GM23248 (cell line): ENCODE results near the gene TSSK3. TPM values are rescaled to one million over a fixed set of nuclear protein-coding genes. Genes with fewer than 3 reads are reported as not detected.

Experiments used
- DNase-seq: peaks from one replicate; pipeline ENCODE4 v3.0.0-alpha.2; 2015
- H2AFZ ChIP-seq: fragments of 200-600 bp; sonication (generic); 2 replicates; pipeline ENCODE4 v1.6.1; 2016; ENCODE audit warnings: antibody characterized with exemption
- H3F3A ChIP-seq: fragments of 200-600 bp; sonication (generic); 2 replicates; pipeline ENCODE4 v1.6.1; 2016; ENCODE audit warnings: mild to moderate bottlenecking, antibody characterized with exemption, mixed run types; ENCODE audit not compliant: insufficient read depth
- H3K27ac ChIP-seq: fragments of 200-600 bp; sonication (generic); 2 replicates; pipeline ENCODE4 v1.5.1; 2016; ENCODE audit warnings: mild to moderate bottlenecking
- H3K27me3 ChIP-seq: fragments of 200-600 bp; sonication (generic); replicated peaks from 2 replicates; pipeline ENCODE4 v1.6.1; 2016; ENCODE audit warnings: mild to moderate bottlenecking; ENCODE audit not compliant: insufficient read depth
- H3K36me3 ChIP-seq: fragments of 200-600 bp; sonication (generic); 2 replicates; pipeline ENCODE4 v1.6.1; 2016; ENCODE audit warnings: low read depth, mild to moderate bottlenecking
- H3K4me1 ChIP-seq: fragments of 200-600 bp; sonication (generic); 2 replicates; pipeline ENCODE4 v1.6.1; 2016; ENCODE audit warnings: mild to moderate bottlenecking; ENCODE audit not compliant: insufficient read depth
- H3K4me2 ChIP-seq: fragments of 200-600 bp; sonication (generic); one replicate; pipeline ENCODE4 v1.6.1; 2016; ENCODE audit warnings: mild to moderate bottlenecking; ENCODE audit not compliant: unreplicated experiment
- H3K4me3 ChIP-seq: fragments of 200-600 bp; sonication (generic); 2 replicates; pipeline ENCODE4 v1.5.1; 2016; ENCODE audit warnings: mild to moderate bottlenecking
- H3K79me2 ChIP-seq: fragments of 200-600 bp; sonication (generic); 2 replicates; pipeline ENCODE4 v1.6.1; 2016; ENCODE audit warnings: mild to moderate bottlenecking; ENCODE audit not compliant: insufficient read depth
- H3K9ac ChIP-seq: fragments of 200-600 bp; sonication (generic); 2 replicates; pipeline ENCODE4 v1.6.1; 2016; ENCODE audit warnings: mild to moderate bottlenecking
- H3K9me2 ChIP-seq: fragments of 200-600 bp; sonication (generic); 2 replicates; pipeline ENCODE4 v1.6.1; 2016; ENCODE audit warnings: mixed run types, mild to moderate bottlenecking, moderate library complexity; ENCODE audit not compliant: insufficient read depth
- H3K9me3 ChIP-seq: fragments of 200-600 bp; sonication (generic); one replicate; pipeline ENCODE4 v1.6.1; 2017; ENCODE audit warnings: low read depth
- H4K20me1 ChIP-seq: fragments of 200-600 bp; sonication (generic); 2 replicates; pipeline ENCODE4 v1.6.0; 2016; ENCODE audit not compliant: insufficient read depth
- EZH2 ChIP-seq: fragments of 200-600 bp; sonication (generic); IDR thresholded peaks from 2 replicates; pipeline ENCODE4 v1.6.1; 2018; ENCODE audit warnings: antibody characterized with exemption, mild to moderate bottlenecking; ENCODE audit not compliant: insufficient read depth, poor library complexity, severe bottlenecking
- EZH2phosphoT487 ChIP-seq: fragments of 200-600 bp; sonication (generic); IDR thresholded peaks from 2 replicates; pipeline ENCODE4 v1.6.1; 2018; ENCODE audit warnings: antibody characterized with exemption, moderate library complexity, mild to moderate bottlenecking, low read depth; ENCODE audit not compliant: insufficient read depth
- WGBS, 2 experiments: methylation state at CpG; one replicate each; pipeline ENCODE4 v1.1.6; 2015 to 2017; ENCODE audit warnings: low lambda C conversion rate in 2 of 2, low coverage in 1 of 2; ENCODE audit errors: missing lambda C conversion rate in 2 of 2; 5-methylcytosine and 5-hydroxymethylcytosine counted together
- in situ Hi-C: fragments of 300-500 bp; cut with MboI; formaldehyde crosslinking; loops from 2 replicates; pipeline ENCODE4 v1.15.0; 2020
- polyA plus RNA-seq: library from polyadenylated mRNA; unstranded; fragments of >200 nt; fragmentation: Nextera tagmentation; extraction: Ambion mirVana; gene quantifications from 2 replicates; pipeline ENCODE4 v1.2.1, GENCODE V29; 2016
- total RNA-seq: library from RNA; depleted of rRNA; stranded (reverse); fragments of >200 nt; shearing (Covaris generic); gene quantifications from 2 replicates; pipeline ENCODE4 v1.2.3, GENCODE V29; 2014

The TSSK3 gene
- total and polyA plus RNA-seq, 2 experiments from 2014 or later: 0.22 TPM; not detected in 1

- Histone ChIP-seq H3K4me3 (no peak overlapping the region), H4K20me1 (no peaks in the 10 kb centered on the region), H3K9me2 (no peaks in the 10 kb centered on the region), H3K4me1 (peaks cover 10% of the 10 kb centered on the region; the same call in 1 of the 2 replicates), H3K79me2 (no peaks in the 10 kb centered on the region), H3K36me3 (no peaks in the 10 kb centered on the region; the same call in 1 of the 2 replicates), H3K4me2 (no peak overlapping the region), H3K9me3 (no peaks in the 10 kb centered on the region), H3F3A (peaks cover 10% of the 10 kb centered on the region; the same call in 1 of the 2 replicates), H3K9ac (no peak overlapping the region), H3K27me3 (no peaks in the 10 kb centered on the region), H3K27ac (no peak overlapping the region), H2AFZ (no peak overlapping the region)
- DNase-seq: no peak
- no peak for TF ChIP-seq EZH2phosphoT487
- TF ChIP-seq EZH2: no peak
- 94 to 98% methylated on average over 3 of the region's 3 CpGs for WGBS, 2 experiments
- in situ Hi-C loops: no loop called here
Measured at GRCh38 chr1:32332290-32333079, 29.9 kb upstream of the TSSK3 start.

- Histone ChIP-seq H3K9ac (no peak overlapping the region), H3K27ac (no peak overlapping the region), H3K9me2 (no peaks in the 10 kb centered on the region), H2AFZ (no peak overlapping the region), H3K4me1 (peaks cover 10% of the 10 kb centered on the region; the same call in 1 of the 2 replicates), H3K4me2 (no peak overlapping the region), H3K4me3 (no peak overlapping the region), H3F3A (peaks cover 10% of the 10 kb centered on the region; the same call in 1 of the 2 replicates), H4K20me1 (no peaks in the 10 kb centered on the region), H3K79me2 (no peaks in the 10 kb centered on the region), H3K9me3 (no peaks in the 10 kb centered on the region), H3K36me3 (no peaks in the 10 kb centered on the region), H3K27me3 (no peaks in the 10 kb centered on the region)
- WGBS, 2 experiments: 77 to 84% methylated on average over 3 of the region's 3 CpGs
- in situ Hi-C loops: no loop called here
- DNase-seq: no peak
- no peak for TF ChIP-seq EZH2
- no peak for TF ChIP-seq EZH2phosphoT487
Measured at GRCh38 chr1:32333251-32333963, 28.9 kb upstream of the TSSK3 start.

DNA sequence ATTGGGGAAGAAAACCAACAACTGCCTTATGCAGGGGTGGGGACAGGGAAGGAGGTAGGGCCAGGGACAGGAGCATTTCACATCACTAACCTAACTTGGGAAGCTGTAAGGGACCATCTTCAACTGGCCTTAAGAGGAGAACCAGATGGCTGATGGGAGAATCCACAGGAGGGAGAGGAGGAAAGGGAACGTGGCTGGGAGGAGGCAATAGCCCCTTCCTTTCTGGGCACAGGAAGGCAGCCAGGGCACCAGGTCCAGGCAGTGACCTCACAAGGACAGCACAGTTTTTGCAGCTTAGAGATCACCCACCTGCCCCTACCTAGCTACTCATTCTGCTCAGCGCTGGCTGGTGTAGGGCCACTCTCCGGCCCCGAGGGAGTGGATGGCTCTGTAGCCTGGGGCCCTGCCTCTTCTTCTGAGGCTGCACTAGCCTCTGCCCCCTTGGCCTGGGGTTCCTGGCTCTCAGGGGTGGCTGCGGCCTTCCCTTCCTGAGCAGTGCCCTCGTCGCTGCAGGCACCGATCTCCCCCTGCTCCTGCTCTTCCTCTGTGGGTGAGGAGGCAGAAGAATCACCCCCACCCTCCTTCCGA is 28.0 kb upstream of the TSSK3 start:
- Histone ChIP-seq H3K36me3 (no peaks in the 10 kb centered on the region), H3K4me1 (peaks cover 13% of the 10 kb centered on the region; the same call in 1 of the 2 replicates), H3K9me3 (no peaks in the 10 kb centered on the region), H3K9me2 (no peaks in the 10 kb centered on the region), H4K20me1 (no peaks in the 10 kb centered on the region), H3K4me2 (peak overlapping the region; percentile 77), H3K27ac (no peak overlapping the region), H3F3A (peaks cover 15% of the 10 kb centered on the region; the same call in 1 of the 2 replicates), H3K4me3 (peak overlapping the region; percentile 79), H3K9ac (peak overlapping the region; percentile 76; the same call in 1 of the 2 replicates), H3K79me2 (no peaks in the 10 kb centered on the region), H3K27me3 (no peaks in the 10 kb centered on the region), H2AFZ (no peak overlapping the region)
- TF ChIP-seq EZH2 (no peak), EZH2phosphoT487 (no peak)
- in situ Hi-C loops: no loop called here
- 81 to 92% methylated on average over 9 of the region's 9 CpGs for WGBS, 2 experiments
- no peak for DNase-seq

DNA sequence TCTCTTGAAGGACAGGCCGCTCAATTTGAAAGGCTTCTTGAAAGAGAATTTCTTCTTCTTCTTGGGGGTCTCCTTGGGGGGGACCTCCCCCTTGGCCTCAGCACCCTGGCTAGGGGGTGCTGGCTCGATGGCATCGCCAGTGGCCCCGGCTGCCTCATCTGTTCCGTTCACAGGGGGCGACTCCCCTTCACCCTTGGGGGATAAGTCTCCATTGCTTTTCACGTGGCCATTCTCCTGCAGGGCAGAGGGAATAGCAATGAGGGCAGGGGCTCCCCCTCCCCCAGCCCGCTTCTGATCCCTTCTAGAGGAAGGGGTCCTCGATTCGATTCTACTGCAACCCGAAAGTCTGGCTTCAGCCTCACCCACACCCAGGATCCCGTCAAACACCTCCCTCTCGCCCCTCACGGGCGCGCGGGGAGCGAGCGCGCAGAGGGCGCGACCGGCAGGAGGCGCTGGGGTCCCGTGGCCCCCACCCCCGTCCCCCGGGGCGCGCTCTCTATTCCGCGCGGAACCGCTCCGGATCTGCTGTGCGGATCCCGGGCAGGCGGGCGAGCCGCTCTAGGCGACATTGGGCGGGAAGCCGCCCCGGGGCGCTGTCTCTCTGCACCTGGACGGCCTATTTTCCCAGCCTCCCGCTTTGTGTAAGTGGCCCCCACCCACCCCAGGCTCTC is 27.3 kb upstream of the TSSK3 start:
- peaks cover 19% of the 10 kb centered on the region; the same call in 1 of the 2 replicates for H3F3A ChIP-seq
- no peaks in the 10 kb centered on the region for H3K27me3 ChIP-seq
- peak overlapping the region; percentile 76 for H3K9ac ChIP-seq
- peaks cover 13% of the 10 kb centered on the region; the same call in 1 of the 2 replicates for H3K4me1 ChIP-seq
- TF ChIP-seq EZH2 (no peak), EZH2phosphoT487 (no peak)
- no peaks in the 10 kb centered on the region for H3K9me2 ChIP-seq
- DNase-seq: peak; percentile 72
- peak overlapping the region; percentile 42 for H2AFZ ChIP-seq
- H3K27ac ChIP-seq: no peak overlapping the region
- no peaks in the 10 kb centered on the region for H3K36me3 ChIP-seq
- in situ Hi-C loops: no loop called here
- H4K20me1 ChIP-seq: no peaks in the 10 kb centered on the region
- no peaks in the 10 kb centered on the region for H3K79me2 ChIP-seq
- WGBS, 2 experiments: 5 to 8% methylated on average over 26 to 46 of the region's 46 CpGs
- H3K9me3 ChIP-seq: no peaks in the 10 kb centered on the region
- H3K4me3 ChIP-seq: peak overlapping the region; percentile 79
- peak overlapping the region; percentile 77 for H3K4me2 ChIP-seq
